Fibroblast of peridontal ligament (primary cell): ENCODE data around the gene TCIRG1.
"Not testable (repeated sequence)": the region's sequence is repeated elsewhere in the genome, so short reads cannot be mapped to it uniquely, and the experiment has no call there.

Source experiments
- DNase-seq: peaks from one replicate; pipeline ENCODE4 v3.0.0-alpha.2; 2010; ENCODE audit errors: extremely low read depth

TCIRG1 gene

GRCh38 chr11:68038718-68039525 is at the start of gene TCIRG1:
Gene TCIRG1, plus strand, starts transcription at chr11:68039025. Its CDS starts 2,247 bp downstream, at chr11:68041272.
- DNase-seq: peak; percentile 68

DNA sequence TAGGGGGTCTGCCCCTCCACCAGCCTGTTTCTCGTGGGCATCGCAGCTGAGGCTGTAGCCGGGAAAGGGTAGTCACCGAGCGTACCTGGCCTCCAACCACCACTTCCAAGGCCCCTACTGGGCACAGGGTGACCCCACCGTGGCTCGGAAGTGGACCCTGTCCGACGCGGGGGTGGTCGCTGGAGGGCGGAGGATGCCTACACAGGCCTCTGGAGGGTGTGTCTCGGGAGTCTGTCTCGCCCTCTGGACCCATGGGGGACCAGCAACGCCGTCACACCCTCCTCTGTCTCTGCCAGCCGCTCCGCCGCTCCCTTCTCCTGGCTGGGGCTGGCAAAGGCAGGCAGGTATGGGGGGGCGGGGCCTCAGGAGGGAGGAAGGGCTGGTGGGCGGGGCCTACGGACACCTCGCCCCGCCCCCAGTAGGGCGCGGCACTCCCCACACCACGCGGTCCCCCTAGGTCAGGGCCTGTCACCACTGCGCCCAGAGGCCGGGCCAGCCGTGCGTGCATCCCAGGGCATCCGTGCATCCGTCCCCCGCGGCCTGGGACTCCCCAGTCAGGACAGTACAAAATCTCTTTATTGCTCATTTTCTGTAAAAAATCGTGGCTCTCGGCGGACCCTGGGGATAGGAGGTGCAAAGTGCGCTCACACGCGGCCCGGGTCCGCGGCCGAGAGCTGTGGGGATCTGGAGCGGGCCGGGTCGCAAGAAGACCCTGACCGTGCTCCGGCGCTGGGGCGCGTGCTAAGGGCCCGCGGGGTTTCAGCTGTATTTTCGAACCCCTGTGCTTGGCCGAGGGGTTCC is 48.1 kb upstream of the TCIRG1 start:
- not testable (repeated sequence) for DNase-seq

GRCh38 chr11:67991347-67992121 is 47.3 kb upstream of the TCIRG1 start:
- DNase-seq: not testable (repeated sequence)

- DNase-seq: not testable (repeated sequence)
Measured at GRCh38 chr11:67993821-67994220, 45.0 kb upstream of the TCIRG1 start.

GRCh38 chr11:67994387-67994786 is 44.4 kb upstream of the TCIRG1 start:
- not testable (repeated sequence) for DNase-seq

GRCh38 chr11:67995129-67995528 is 43.7 kb upstream of the TCIRG1 start:
- DNase-seq: not testable (repeated sequence)

DNA sequence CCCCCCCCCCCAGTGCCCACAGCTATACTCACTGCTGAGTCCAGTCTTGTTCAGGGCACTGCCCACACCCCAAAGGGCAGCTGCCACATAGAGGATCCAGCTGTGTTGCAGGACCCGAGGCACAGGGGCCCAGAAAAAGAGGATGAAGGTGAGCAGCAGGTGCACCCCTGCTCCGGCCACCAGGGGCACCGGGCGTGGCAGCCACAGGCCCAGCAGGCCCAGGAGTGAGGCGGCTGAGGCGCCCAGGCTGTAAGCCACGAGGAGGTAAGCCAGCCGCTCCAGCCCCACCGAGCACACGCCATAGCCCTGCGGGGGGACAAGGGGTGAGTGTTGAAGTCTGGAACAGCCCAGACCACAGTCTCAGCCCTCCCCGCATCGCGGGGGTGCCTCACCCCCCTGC is 43.2 kb upstream of the TCIRG1 start:
- DNase-seq: not testable (repeated sequence)

- DNase-seq: no peak
Measured at GRCh38 chr11:67996051-67996450, 42.8 kb upstream of the TCIRG1 start.

GRCh38 chr11:67996622-67997474 is 42.0 kb upstream of the TCIRG1 start:
- DNase-seq: no peak

GRCh38 chr11:67997475-67997921 is 41.3 kb upstream of the TCIRG1 start:
- no peak for DNase-seq

DNA sequence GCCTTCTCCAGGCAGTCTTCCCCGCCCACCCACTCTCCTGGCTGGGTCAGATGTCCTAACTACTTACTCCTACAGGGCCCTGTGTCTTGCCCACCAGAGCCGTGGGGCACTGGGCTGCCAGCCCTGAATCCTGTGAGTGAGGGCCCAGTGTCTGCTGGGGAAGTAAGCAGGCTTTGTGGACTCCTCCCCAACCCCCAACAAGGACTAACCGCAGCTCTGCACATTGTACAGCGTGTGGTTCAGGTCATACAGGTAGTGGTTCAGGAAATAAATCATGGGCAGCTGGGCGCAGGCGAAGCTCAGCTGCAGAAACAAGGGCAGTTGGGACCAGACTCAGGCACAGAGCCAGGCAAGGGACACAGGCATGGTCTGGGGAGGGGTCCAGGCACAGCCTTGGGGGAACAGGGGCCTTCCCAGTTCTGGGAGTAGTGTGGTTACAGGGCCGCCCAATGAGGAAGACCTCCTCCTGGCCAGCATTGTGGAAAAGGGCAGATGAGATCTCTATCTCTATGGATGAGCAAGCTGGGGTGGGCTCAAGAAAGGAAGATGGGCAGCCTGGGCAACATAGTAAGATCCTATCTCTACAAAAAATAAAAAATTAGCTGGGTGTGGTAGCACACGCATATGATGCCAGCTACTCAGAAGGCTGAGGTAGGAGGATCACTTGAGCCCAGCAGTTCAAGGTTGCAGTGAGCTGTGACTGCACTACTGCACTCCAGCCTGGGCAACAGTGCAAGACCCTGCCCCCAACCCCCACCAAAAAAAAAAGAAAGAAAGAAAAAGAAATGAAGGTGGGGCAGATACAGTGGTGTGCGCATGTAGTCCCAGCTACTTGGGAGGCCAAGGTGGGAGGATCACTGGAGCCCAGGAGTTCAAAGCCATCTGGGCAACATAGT is 40.4 kb upstream of the TCIRG1 start:
- no peak for DNase-seq

GRCh38 chr11:67999201-67999629 is 39.6 kb upstream of the TCIRG1 start:
- DNase-seq: no peak

GRCh38 chr11:67999704-68000103 is 39.1 kb upstream of the TCIRG1 start:
- no peak for DNase-seq

DNA sequence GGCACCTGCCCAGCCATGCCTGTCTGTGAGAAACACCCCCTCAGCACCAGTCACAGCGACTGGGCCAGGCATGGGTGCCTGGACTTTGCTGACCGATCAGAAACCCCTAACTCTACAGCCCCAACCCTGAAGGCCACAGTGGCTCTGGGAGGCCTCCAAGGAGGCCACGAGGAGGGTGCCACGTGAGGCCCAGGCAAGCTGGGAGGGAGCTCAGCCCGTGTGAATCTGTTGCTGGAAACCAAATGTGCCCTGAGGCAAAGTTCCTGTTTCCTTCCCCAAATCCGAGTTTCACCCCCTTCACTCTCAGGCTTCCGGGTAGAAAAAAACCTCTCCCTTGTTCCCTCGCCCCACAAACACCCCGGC is 36.3 kb upstream of the TCIRG1 start:
- no peak for DNase-seq

DNA sequence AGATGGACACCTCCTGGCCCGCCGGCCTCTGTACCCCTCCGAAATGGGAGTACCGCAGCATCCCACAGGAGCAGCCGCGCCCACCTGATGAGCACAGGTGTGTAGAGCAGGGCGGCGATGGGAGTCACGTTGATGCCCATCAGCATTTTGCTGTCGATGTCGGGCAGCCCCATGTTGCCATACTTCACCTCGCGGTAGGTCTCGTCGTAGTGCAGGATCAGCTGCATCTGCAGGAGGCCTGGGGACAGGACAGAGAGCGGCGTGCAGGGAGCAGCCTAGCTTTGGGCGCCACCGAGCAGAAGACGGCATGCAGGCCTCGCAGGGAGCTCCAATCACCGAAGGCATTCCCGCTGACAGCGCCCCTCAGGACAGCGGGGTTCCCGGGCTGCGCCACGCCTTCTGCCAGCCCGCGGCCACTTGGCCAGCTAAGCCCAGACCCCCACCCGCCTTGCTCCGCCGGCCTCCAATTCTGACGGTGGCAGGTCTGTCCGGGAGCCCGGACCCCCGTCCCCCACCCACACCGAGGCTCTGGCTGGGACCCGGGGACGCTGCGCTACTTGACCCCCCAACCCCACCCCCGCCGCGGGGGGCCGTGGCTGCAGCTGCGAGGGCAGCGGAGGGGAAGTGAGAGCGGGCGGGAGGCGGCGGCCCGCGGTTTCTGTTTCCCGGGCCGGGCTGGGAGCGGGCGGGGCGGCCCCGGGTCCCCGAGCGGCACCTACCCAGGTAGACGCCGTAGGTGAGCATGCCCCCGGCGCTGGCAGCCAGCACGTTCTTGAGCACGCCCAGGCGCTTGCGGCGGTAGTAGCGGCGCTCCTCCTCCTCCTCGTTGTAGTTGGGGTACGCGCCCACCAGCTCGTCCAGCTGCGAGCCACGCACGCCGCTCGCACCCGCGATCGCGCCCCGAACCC is 35.6 kb upstream of the TCIRG1 start:
- no peak for DNase-seq

DNA sequence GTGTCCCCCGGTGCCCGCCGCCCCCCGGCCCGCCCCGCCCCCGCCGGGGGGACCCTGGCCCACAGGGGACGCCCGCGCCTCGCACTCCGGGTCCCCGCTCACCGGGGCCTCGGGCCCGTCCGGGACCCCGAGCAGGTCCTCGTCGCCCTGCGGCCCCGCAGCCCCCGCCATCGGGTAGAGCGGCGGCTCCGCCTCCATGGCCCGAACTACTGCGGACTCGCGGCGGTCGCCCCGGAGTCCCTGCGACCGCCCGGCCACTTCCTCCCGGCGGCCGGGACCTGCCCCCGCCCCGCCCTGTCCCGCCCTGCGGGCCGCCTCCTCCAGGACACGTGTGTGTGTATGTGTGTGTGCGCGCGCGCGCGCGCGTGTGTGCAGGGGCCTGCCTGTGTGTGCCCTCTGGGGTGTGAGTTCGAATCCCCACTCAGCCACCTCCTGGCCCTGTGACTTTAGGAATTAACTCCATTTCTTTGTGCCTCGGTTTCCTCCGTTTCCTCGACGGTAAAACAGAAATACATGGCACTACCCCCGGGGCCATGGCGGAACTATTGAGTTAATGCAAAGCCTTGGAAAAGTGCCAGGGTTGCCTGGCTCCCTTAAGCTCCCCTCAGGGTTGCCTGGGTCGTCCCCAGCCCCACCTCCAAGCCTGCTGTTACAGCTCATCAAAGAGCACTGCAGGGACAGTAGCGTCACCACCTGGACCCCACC is 34.8 kb upstream of the TCIRG1 start, which contains the start of gene UNC93B1:
Gene UNC93B1 (minus strand): TSS at position 252 of the 705 bp plus-strand sequence. CDS start 54 bp downstream, at position 198.
- DNase-seq: peak; percentile 62

- no peak for DNase-seq
Measured at GRCh38 chr11:68004551-68005335, 34.1 kb upstream of the TCIRG1 start.
